GM23248 (cell line): ENCODE results near the gene BICC1. TPM values are rescaled to one million over a fixed set of nuclear protein-coding genes. Genes with fewer than 3 reads are reported as not detected.

ENCODE experiments used
- DNase-seq: peaks from one replicate; pipeline ENCODE4 v3.0.0-alpha.2; 2015
- H2AFZ ChIP-seq: fragments of 200-600 bp; sonication (generic); 2 replicates; pipeline ENCODE4 v1.6.1; 2016; ENCODE audit warnings: antibody characterized with exemption
- H3F3A ChIP-seq: fragments of 200-600 bp; sonication (generic); 2 replicates; pipeline ENCODE4 v1.6.1; 2016; ENCODE audit warnings: mild to moderate bottlenecking, antibody characterized with exemption, mixed run types; ENCODE audit not compliant: insufficient read depth
- H3K27ac ChIP-seq: fragments of 200-600 bp; sonication (generic); 2 replicates; pipeline ENCODE4 v1.5.1; 2016; ENCODE audit warnings: mild to moderate bottlenecking
- H3K27me3 ChIP-seq: fragments of 200-600 bp; sonication (generic); replicated peaks from 2 replicates; pipeline ENCODE4 v1.6.1; 2016; ENCODE audit warnings: mild to moderate bottlenecking; ENCODE audit not compliant: insufficient read depth
- H3K36me3 ChIP-seq: fragments of 200-600 bp; sonication (generic); 2 replicates; pipeline ENCODE4 v1.6.1; 2016; ENCODE audit warnings: low read depth, mild to moderate bottlenecking
- H3K4me1 ChIP-seq: fragments of 200-600 bp; sonication (generic); 2 replicates; pipeline ENCODE4 v1.6.1; 2016; ENCODE audit warnings: mild to moderate bottlenecking; ENCODE audit not compliant: insufficient read depth
- H3K4me2 ChIP-seq: fragments of 200-600 bp; sonication (generic); one replicate; pipeline ENCODE4 v1.6.1; 2016; ENCODE audit warnings: mild to moderate bottlenecking; ENCODE audit not compliant: unreplicated experiment
- H3K4me3 ChIP-seq: fragments of 200-600 bp; sonication (generic); 2 replicates; pipeline ENCODE4 v1.5.1; 2016; ENCODE audit warnings: mild to moderate bottlenecking
- H3K79me2 ChIP-seq: fragments of 200-600 bp; sonication (generic); 2 replicates; pipeline ENCODE4 v1.6.1; 2016; ENCODE audit warnings: mild to moderate bottlenecking; ENCODE audit not compliant: insufficient read depth
- H3K9ac ChIP-seq: fragments of 200-600 bp; sonication (generic); 2 replicates; pipeline ENCODE4 v1.6.1; 2016; ENCODE audit warnings: mild to moderate bottlenecking
- H3K9me2 ChIP-seq: fragments of 200-600 bp; sonication (generic); 2 replicates; pipeline ENCODE4 v1.6.1; 2016; ENCODE audit warnings: mixed run types, mild to moderate bottlenecking, moderate library complexity; ENCODE audit not compliant: insufficient read depth
- H3K9me3 ChIP-seq: fragments of 200-600 bp; sonication (generic); one replicate; pipeline ENCODE4 v1.6.1; 2017; ENCODE audit warnings: low read depth
- H4K20me1 ChIP-seq: fragments of 200-600 bp; sonication (generic); 2 replicates; pipeline ENCODE4 v1.6.0; 2016; ENCODE audit not compliant: insufficient read depth
- EZH2 ChIP-seq: fragments of 200-600 bp; sonication (generic); IDR thresholded peaks from 2 replicates; pipeline ENCODE4 v1.6.1; 2018; ENCODE audit warnings: antibody characterized with exemption, mild to moderate bottlenecking; ENCODE audit not compliant: insufficient read depth, poor library complexity, severe bottlenecking
- EZH2phosphoT487 ChIP-seq: fragments of 200-600 bp; sonication (generic); IDR thresholded peaks from 2 replicates; pipeline ENCODE4 v1.6.1; 2018; ENCODE audit warnings: antibody characterized with exemption, moderate library complexity, mild to moderate bottlenecking, low read depth; ENCODE audit not compliant: insufficient read depth
- WGBS, 2 experiments: methylation state at CpG; one replicate each; pipeline ENCODE4 v1.1.6; 2015 to 2017; ENCODE audit warnings: low lambda C conversion rate in 2 of 2, low coverage in 1 of 2; ENCODE audit errors: missing lambda C conversion rate in 2 of 2; 5-methylcytosine and 5-hydroxymethylcytosine counted together
- in situ Hi-C: fragments of 300-500 bp; cut with MboI; formaldehyde crosslinking; loops from 2 replicates; pipeline ENCODE4 v1.15.0; 2020
- polyA plus RNA-seq: library from polyadenylated mRNA; unstranded; fragments of >200 nt; fragmentation: Nextera tagmentation; extraction: Ambion mirVana; gene quantifications from 2 replicates; pipeline ENCODE4 v1.2.1, GENCODE V29; 2016
- total RNA-seq: library from RNA; depleted of rRNA; stranded (reverse); fragments of >200 nt; shearing (Covaris generic); gene quantifications from 2 replicates; pipeline ENCODE4 v1.2.3, GENCODE V29; 2014

Gene BICC1
- total and polyA plus RNA-seq, 2 experiments from 2014 or later = 80.5 to 97.0 TPM

DNA sequence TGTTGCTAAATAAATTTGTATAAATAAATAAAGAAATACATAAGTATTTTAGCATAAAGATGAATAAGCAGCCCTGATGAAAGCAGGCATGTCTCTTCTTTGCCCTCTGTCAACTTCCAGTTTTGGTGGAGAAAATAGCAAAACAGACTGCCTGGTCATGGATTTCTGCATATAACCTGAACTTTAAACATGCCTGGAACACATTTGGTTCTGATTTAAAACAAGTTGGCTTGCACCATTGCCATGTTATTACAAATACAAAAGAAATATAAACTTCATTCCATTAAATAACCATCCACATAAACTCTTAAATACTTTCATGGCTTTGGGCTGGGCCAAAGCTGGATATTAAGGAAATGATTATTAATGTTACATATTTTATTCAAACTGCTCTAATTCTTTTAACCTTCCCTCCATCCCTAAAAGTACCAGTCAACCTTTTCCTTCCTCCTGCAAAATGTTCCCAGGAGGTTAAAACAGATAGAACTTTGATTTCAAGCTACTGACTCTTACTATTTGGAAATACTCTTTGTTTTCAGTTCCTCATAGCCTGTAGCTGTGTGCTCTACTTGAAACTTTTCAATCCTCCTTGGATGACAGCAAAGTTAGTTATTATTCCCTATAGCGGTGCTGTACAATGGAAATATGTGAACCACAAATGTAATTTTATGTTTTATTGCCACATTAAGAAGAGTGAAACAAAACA, 96.3 kb downstream of the BICC1 start:
- no peaks in the 10 kb centered on the region for H3K9me3 ChIP-seq
- H3F3A ChIP-seq = peaks cover 42% of the 10 kb centered on the region
- no peak overlapping the region for H3K4me3 ChIP-seq
- H4K20me1 ChIP-seq = no peaks in the 10 kb centered on the region
- H3K27me3 ChIP-seq = no peaks in the 10 kb centered on the region
- H3K36me3 ChIP-seq = no peaks in the 10 kb centered on the region; the same call in 1 of the 2 replicates
- WGBS, 2 experiments = 96 to 97% methylated on average over 1 of the region's 1 CpG
- no peaks in the 10 kb centered on the region for H3K9me2 ChIP-seq
- no peak overlapping the region for H2AFZ ChIP-seq
- in situ Hi-C loops = no loop called here
- peaks cover 24% of the 10 kb centered on the region for H3K4me1 ChIP-seq
- peak overlapping the region; percentile 26 for H3K27ac ChIP-seq
- peak overlapping the region; percentile 1 for H3K4me2 ChIP-seq
- peaks cover 87% of the 10 kb centered on the region for H3K79me2 ChIP-seq
- DNase-seq = peak; percentile 15
- TF ChIP-seq EZH2phosphoT487 = no peak
- no peak overlapping the region for H3K9ac ChIP-seq

DNA sequence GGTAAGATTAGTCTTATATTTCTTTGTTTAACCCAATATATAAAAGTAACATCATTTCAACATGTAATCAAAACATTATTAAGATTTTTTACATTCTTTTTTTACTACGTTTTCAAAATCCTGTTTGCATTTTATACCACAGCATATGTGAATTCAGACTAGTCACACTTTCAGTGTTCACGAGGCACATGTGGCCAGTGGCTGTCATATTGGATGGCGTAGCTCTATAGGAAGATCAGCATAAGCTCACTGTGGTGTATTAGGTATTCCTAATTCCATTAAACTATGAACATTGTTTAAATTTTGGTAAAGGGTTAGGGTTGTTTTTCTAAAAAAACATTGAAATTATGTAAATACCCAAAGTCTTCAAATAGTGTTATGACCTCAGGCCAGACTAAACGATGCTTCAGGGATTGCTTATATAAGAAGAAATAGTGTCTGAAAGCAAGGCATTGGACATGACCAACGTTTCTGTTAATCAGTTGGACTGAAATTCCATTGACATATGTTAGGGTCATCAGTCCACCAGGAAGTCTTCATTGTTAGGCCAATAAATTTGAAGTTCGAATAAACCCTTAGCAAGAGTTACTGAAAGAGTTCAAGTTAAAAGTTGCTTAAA, 97.0 kb downstream of the BICC1 start:
- no peaks in the 10 kb centered on the region for H3K9me3 ChIP-seq
- no peaks in the 10 kb centered on the region; the same call in 1 of the 2 replicates for H3K36me3 ChIP-seq
- peaks cover 28% of the 10 kb centered on the region for H3K4me1 ChIP-seq
- WGBS, 2 experiments = 67 to 70% methylated on average over 6 of the region's 6 CpGs
- peaks cover 42% of the 10 kb centered on the region for H3F3A ChIP-seq
- H3K4me3 ChIP-seq = no peak overlapping the region
- no peaks in the 10 kb centered on the region for H3K27me3 ChIP-seq
- H3K27ac ChIP-seq = peak overlapping the region; percentile 26
- H2AFZ ChIP-seq = no peak overlapping the region
- no peak overlapping the region for H3K9ac ChIP-seq
- no peak for TF ChIP-seq EZH2
- in situ Hi-C loops = no loop called here
- no peaks in the 10 kb centered on the region for H3K9me2 ChIP-seq
- DNase-seq = no peak
- H3K4me2 ChIP-seq = peak overlapping the region; percentile 1
- peaks cover 87% of the 10 kb centered on the region for H3K79me2 ChIP-seq
- no peaks in the 10 kb centered on the region for H4K20me1 ChIP-seq

DNA sequence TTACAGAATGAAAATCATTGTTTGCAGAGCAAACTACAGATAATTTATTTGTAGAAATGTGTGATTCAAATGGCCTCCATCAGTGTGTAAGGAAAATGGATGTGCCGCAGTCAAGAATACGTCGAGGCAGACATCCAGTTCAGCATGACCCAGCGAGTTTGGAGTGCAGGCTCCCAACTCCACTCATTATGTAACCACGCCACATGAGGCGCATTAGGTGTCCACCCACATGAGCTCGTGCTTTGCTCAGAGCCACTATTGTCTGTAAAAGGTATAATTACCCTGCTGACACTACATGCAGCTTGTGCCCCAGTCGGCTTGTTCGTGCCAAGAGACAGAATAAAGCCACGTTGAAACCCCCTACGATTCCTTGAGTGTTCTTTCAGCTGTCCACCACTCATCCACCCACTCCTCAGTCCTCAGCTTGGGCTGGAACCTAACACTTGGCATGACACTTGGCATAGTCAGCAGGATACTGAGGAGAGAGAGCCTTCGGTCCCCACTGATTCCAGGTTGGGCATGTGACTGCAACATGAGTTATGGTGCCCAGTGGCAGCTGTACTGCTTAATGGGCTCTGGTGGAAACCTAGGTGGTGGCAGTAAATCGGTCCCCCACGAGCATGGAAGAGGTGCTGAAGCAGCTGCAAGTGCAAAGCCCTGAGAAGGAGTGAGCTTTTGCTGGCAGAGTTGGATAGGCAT, 102.7 kb downstream of the BICC1 start:
- Histone ChIP-seq H3K27ac (no peak overlapping the region), H3K79me2 (peaks cover 99% of the 10 kb centered on the region), H4K20me1 (no peaks in the 10 kb centered on the region), H3K27me3 (no peaks in the 10 kb centered on the region), H3K9me3 (no peaks in the 10 kb centered on the region), H3K4me2 (no peak overlapping the region), H3K4me1 (peaks cover 10% of the 10 kb centered on the region; the same call in 1 of the 2 replicates), H3F3A (peaks cover 10% of the 10 kb centered on the region), H3K4me3 (no peak overlapping the region), H2AFZ (no peak overlapping the region), H3K9me2 (no peaks in the 10 kb centered on the region), H3K36me3 (peaks cover 6% of the 10 kb centered on the region; the same call in 1 of the 2 replicates), H3K9ac (no peak overlapping the region)
- WGBS, 2 experiments = 92 to 93% methylated on average over 14 of the region's 14 CpGs
- in situ Hi-C loops = no loop called here
- DNase-seq = no peak
- TF ChIP-seq EZH2phosphoT487 (no peak), EZH2 (no peak)

DNA sequence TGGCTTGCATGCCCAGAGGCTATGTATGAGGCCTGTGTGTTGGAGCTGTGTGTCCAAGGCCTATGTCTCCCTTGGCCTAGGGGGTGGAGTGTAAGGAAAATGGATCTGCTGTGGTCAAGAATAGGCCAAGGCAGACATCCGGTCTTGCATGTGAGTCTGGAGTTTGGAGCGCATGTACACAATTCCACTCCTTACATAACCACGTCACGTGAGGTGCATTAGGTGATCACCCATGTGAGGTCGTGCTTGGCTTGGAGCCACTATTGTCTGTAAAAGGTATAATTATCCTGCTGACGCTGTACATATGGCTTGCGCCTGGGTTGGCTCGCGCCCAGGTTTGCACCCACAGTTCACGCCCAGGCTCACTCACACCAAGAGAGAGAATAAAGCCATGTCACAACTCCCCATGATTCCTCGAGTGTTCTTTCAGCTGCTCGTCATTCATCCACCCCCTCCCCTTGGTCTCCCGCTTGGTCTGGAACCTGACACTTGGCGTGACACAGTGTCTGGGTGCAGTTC, 105.5 kb downstream of the BICC1 start:
- Histone ChIP-seq H3K27me3 (no peaks in the 10 kb centered on the region), H3F3A (peaks cover 14% of the 10 kb centered on the region), H3K4me2 (no peak overlapping the region), H4K20me1 (no peaks in the 10 kb centered on the region), H3K4me1 (peaks cover 24% of the 10 kb centered on the region), H3K4me3 (no peak overlapping the region), H2AFZ (no peak overlapping the region), H3K9ac (no peak overlapping the region), H3K9me3 (no peaks in the 10 kb centered on the region), H3K27ac (no peak overlapping the region), H3K79me2 (peaks cover 93% of the 10 kb centered on the region), H3K9me2 (no peaks in the 10 kb centered on the region), H3K36me3 (peaks cover 6% of the 10 kb centered on the region; the same call in 1 of the 2 replicates)
- TF ChIP-seq EZH2 (no peak), EZH2phosphoT487 (no peak)
- 90 to 96% methylated on average over 14 of the region's 14 CpGs for WGBS, 2 experiments
- no peak for DNase-seq
- in situ Hi-C loops = no loop called here
